PFSK-1 (cell line): ENCODE measurements around the gene SLC24A3.

Source experiments
- FOXP2 ChIP-seq: optimal IDR thresholded peaks from 2 replicates; pipeline ENCODE3; 2011; ENCODE audit warnings: borderline replicate concordance, control low read depth, inconsistent platforms; ENCODE audit not compliant: insufficient read depth; ENCODE audit errors: extremely low read length, extremely low read depth
- POLR2AphosphoS5 ChIP-seq: IDR thresholded peaks from 2 replicates; pipeline ENCODE4 v1.6.1; 2012; ENCODE audit warnings: low read depth, mild to moderate bottlenecking, control low read depth, low read length, moderate library complexity
- SIN3A ChIP-seq: IDR thresholded peaks from 2 replicates; pipeline ENCODE4 v1.6.1; 2012; ENCODE audit warnings: mild to moderate bottlenecking, low read length, moderate library complexity, borderline replicate concordance; ENCODE audit not compliant: insufficient read depth
- TAF1 ChIP-seq: IDR thresholded peaks from 2 replicates; pipeline ENCODE4 v1.6.1; 2012; ENCODE audit warnings: low read length, control low read depth, borderline replicate concordance; ENCODE audit not compliant: insufficient read depth
- TF ChIP-seq, protein P1 (sequence below), 2 experiments: IDR thresholded peaks; 2 replicates each; pipeline versions ENCODE4 v1.6.1 to v1.8.0; 2011 to 2012; ENCODE audit warnings: low read depth in 2 of 2, low read length in 2 of 2, control low read depth in 1 of 2, inconsistent platforms in 1 of 2, mild to moderate bottlenecking in 1 of 2, moderate library complexity in 1 of 2; ENCODE audit not compliant: insufficient read depth in 1 of 2

Gene SLC24A3

DNA sequence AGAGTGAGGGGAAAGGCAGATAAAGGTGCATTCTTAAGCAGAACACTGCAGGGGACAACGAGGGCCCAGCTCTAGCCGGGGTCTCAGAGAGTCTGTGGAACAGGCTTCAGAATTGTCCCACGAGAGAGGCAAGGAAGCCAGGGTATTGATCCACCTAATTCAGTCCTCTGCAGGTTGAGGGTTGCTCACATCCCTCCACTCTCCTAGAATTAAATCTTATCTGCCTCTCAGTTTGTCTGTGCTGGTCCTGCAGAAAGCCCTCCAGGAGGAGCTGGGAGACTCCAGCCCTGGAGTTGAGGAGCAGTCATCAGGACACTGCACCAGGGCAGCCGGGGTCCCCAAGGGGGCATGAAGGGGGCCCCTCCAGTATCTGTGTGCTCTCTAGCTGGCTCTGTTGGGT, 39.1 kb downstream of the SLC24A3 start:
- TF ChIP-seq, protein P1, sequence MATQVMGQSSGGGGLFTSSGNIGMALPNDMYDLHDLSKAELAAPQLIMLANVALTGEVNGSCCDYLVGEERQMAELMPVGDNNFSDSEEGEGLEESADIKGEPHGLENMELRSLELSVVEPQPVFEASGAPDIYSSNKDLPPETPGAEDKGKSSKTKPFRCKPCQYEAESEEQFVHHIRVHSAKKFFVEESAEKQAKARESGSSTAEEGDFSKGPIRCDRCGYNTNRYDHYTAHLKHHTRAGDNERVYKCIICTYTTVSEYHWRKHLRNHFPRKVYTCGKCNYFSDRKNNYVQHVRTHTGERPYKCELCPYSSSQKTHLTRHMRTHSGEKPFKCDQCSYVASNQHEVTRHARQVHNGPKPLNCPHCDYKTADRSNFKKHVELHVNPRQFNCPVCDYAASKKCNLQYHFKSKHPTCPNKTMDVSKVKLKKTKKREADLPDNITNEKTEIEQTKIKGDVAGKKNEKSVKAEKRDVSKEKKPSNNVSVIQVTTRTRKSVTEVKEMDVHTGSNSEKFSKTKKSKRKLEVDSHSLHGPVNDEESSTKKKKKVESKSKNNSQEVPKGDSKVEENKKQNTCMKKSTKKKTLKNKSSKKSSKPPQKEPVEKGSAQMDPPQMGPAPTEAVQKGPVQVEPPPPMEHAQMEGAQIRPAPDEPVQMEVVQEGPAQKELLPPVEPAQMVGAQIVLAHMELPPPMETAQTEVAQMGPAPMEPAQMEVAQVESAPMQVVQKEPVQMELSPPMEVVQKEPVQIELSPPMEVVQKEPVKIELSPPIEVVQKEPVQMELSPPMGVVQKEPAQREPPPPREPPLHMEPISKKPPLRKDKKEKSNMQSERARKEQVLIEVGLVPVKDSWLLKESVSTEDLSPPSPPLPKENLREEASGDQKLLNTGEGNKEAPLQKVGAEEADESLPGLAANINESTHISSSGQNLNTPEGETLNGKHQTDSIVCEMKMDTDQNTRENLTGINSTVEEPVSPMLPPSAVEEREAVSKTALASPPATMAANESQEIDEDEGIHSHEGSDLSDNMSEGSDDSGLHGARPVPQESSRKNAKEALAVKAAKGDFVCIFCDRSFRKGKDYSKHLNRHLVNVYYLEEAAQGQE (IDR thresholded peaks at IDR 0.05; ENCODE audit: insufficient read depth in 1 of 2, low read depth in 2 of 2, low read length in 2 of 2): no peak
- TF ChIP-seq SIN3A (no peak), POLR2AphosphoS5 (no peak), FOXP2 (no peak)

DNA sequence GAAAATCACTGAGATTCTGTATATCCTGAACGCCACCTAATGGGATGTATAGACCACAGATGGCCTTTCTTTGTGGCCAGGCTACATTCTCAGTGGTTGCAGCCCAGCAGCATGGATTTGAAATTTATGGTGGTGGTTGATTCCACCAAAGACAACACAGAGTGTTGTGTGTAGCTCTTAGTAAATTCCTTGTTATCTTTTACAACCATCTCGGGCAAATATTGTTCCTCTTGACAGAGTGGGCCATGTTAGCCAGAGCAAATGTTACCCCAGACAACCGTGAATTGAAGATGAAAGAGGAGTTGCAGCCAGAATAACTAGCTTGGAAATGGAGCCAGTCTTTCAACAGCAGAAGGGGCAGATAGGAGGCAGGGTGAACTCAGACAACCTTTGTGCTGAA, 39.5 kb downstream of the SLC24A3 start:
- TF ChIP-seq SIN3A (no peak), POLR2AphosphoS5 (no peak), FOXP2 (no peak), TAF1 (no peak)
- TF ChIP-seq, protein P1 (IDR thresholded peaks at IDR 0.05; ENCODE audit: insufficient read depth in 1 of 2, low read depth in 2 of 2, low read length in 2 of 2): no peak

DNA sequence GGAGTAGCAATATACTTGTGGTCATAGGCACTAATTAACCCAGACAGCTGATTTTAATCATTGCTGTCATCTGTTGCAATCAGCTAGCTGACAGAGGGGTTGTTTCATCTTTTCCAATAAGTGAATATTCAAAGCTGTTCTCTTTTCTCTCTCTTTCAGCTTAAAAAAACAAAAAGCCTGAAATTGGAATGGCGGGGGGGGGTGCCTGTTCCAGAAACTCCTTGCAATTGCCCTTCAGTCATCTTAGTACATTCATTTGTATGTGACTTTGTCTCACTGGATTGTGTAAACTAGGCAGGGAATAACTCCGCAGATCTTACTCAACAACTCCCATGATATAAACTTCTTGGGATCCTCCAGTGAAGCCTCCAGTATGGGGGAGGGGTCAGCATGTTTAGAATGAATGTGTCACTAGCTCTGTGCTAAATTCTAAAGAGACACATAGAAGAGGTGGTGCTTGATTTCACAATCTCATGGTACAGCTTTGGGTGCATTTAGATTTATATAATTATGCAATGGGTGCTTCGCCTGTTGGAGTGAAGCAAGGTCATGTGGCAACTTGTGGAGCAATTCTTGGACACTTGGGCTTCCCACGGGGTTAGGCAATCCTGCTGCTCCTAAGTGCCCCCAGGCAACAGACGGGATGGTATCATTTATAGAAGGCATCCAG, 40.1 kb downstream of the SLC24A3 start:
- no peak for TF ChIP-seq TAF1
- no peak for TF ChIP-seq POLR2AphosphoS5
- no peak for TF ChIP-seq FOXP2
- TF ChIP-seq SIN3A: no peak

DNA sequence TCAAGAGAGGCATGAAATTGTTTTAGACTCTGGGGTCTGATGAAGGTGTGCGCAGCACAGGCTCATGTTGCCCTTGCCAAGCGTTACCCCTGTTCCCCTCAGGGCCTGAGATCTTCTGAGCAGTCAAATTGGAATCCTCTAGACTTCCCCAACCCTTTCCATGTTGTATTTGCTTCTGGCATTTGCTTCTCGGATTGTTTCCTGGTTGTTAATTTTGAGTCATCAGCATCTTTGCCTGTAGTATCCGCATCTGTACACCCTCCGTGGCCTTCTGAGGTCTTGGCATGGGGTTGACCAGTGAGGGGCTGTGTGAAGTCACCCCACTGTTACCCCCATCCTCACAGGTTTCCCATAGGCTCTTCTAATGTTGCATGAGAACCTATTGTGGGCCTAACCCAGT, 40.9 kb downstream of the SLC24A3 start:
- TF ChIP-seq FOXP2: no peak
- no peak for TF ChIP-seq POLR2AphosphoS5
- no peak for TF ChIP-seq SIN3A
- TF ChIP-seq, protein P1 (IDR thresholded peaks at IDR 0.05; ENCODE audit: insufficient read depth in 1 of 2, low read depth in 2 of 2, low read length in 2 of 2): no peak

DNA sequence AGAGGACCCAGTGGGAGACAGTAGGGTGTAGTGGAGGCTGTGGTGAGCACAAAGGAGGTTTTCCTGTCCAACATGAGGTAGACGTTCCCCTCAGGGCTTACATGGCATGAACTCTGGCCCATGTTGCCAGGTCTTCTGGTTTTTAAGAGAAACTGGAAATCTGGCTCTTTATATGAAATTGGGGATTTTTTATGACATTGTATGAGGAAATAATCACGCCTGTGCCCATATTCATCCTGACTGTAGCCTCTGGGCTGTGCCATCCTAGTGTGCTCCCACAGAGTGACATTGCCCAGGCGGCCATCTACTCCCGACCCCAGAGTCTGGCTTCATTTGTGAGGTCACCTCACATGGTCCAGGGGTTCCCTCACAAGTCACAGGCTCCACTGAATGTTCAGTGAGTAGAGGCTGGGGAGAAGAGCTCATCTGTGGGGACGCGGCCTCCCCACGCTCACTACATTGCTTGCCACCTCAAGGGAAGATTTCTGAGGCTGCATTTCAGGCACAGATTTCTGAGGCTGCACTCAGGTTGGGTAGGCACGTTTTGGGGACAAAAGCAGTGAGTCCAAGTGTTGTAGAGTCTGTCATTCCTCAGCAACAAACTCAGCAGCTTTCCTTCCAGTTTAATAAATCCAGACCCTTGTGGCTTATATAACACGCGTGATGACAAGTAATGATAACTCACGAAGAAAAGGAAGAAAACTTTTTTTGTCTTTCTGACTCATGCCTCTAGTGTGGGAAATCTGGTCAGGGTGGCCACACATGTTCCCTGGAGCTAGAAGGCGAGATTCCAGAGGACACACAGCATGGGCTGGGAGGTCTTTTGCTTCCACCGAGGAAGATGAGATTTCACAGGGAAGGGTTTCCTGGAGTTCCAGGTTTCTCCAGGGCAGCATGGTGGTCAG, 41.7 kb downstream of the SLC24A3 start:
- TF ChIP-seq SIN3A (no peak), TAF1 (no peak)
- TF ChIP-seq, protein P1 (IDR thresholded peaks at IDR 0.05; ENCODE audit: insufficient read depth in 1 of 2, low read depth in 2 of 2, low read length in 2 of 2): no peak
